COLO668 (cell line): ENCODE data around the gene YBX3.

Experiments used
- DNase-seq: peaks from one replicate; lab custom pipeline; 2025; ENCODE audit not compliant: unreplicated experiment; lab: John Stamatoyannopoulos, UW

The YBX3 gene

GRCh38 chr12:10672231-10672868, 50.8 kb downstream of the YBX3 start:
- DNase-seq: no peak

GRCh38 chr12:10669533-10669932, 53.6 kb downstream of the YBX3 start:
- DNase-seq: no peak

GRCh38 chr12:10668526-10668925, 54.6 kb downstream of the YBX3 start:
- DNase-seq: no peak

- DNase-seq: no peak
These were observed 55.5 kb downstream of the YBX3 start for GRCh38 chr12:10667581-10667980.

GRCh38 chr12:10664499-10664898, 58.6 kb downstream of the YBX3 start:
- no peak for DNase-seq

GRCh38 chr12:10663869-10664268, 59.3 kb downstream of the YBX3 start:
- DNase-seq: no peak

GRCh38 chr12:10661338-10661737, 61.8 kb downstream of the YBX3 start:
- no peak for DNase-seq

GRCh38 chr12:10654003-10654402, 69.1 kb downstream of the YBX3 start:
- DNase-seq: no peak

- no peak for DNase-seq
These were observed 70.9 kb downstream of the YBX3 start for GRCh38 chr12:10652192-10652591.
